KG1 (cell line): ENCODE results near the gene EIF3L.

ENCODE experiments used
- DNase-seq: peaks from one replicate; lab custom pipeline; 2025; lab: John Stamatoyannopoulos, UW

Gene EIF3L

GRCh38 chr22:37855462-37855861, 6.2 kb downstream of the EIF3L start:
- no peak for DNase-seq

- DNase-seq: no peak
These were observed 11.7 kb downstream of the EIF3L start for GRCh38 chr22:37860796-37861421.

GRCh38 chr22:37862570-37863325, 13.5 kb downstream of the EIF3L start:
- no peak for DNase-seq

- DNase-seq: no peak
These were observed 16.3 kb downstream of the EIF3L start for GRCh38 chr22:37865510-37865909.

- no peak for DNase-seq
These were observed 21.1 kb downstream of the EIF3L start for GRCh38 chr22:37870273-37870672.

GRCh38 chr22:37880668-37881440, 31.6 kb downstream of the EIF3L start:
- DNase-seq: no peak

GRCh38 chr22:37884420-37884819, 35.2 kb downstream of the EIF3L start:
- no peak for DNase-seq

GRCh38 chr22:37887584-37888378, 38.6 kb downstream of the EIF3L start:
- no peak for DNase-seq

GRCh38 chr22:37891926-37892325, 42.7 kb downstream of the EIF3L start:
- no peak for DNase-seq

GRCh38 chr22:37892566-37893335, 43.5 kb downstream of the EIF3L start:
- DNase-seq: no peak

- DNase-seq: no peak
These were observed 44.4 kb downstream of the EIF3L start for GRCh38 chr22:37893583-37893983.

GRCh38 chr22:37894939-37895670, 45.9 kb downstream of the EIF3L start:
- no peak for DNase-seq

GRCh38 chr22:37896181-37896592, 47.0 kb downstream of the EIF3L start:
- DNase-seq: peak; percentile 39

- no peak for DNase-seq
These were observed 47.7 kb downstream of the EIF3L start for GRCh38 chr22:37896939-37897338.

GRCh38 chr22:37897807-37898206, 48.6 kb downstream of the EIF3L start:
- no peak for DNase-seq

- DNase-seq: no peak
These were observed 49.4 kb downstream of the EIF3L start for GRCh38 chr22:37898441-37899181.

GRCh38 chr22:37904572-37905533, 55.6 kb downstream of the EIF3L start:
- no peak for DNase-seq

GRCh38 chr22:37905534-37906363, 56.5 kb downstream of the EIF3L start, which contains the start of gene MICALL1:
Gene MICALL1 (plus strand): TSS chr22:37906297. CDS start chr22:37906423, 126 bp downstream.
- no peak for DNase-seq
